Measurements from ENCODE around the gene AKR1B15.
A peak's percentile ranks its signal among the peaks of the same experiment; 100 is the strongest.
"Not testable (repeated sequence)": the region's sequence is repeated elsewhere in the genome, so short reads cannot be mapped to it uniquely, and the experiment has no call there.

AKR1B15 gene

DNA sequence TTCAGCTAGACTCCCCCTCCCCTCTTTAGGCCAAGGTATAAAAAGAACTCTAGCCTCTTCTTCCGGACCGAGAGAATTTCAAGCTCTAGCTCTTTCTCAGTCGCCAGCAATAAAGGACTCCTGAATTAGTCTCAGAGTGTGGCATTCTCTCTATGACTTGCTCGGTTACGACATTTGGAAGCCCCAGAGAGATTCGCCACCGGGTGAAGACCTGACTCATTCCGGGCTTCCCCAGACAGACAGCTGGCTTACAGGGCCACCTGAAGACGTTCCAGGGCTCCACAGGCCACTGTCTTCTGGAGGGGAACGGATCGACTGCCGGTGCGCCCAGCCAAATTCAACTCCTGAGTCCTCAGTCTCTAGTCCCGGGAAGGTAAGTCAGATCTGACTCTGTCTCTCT is at the start of gene AKR1B15:
Gene AKR1B15 (plus strand): TSS at position 234 of the 400 bp plus-strand sequence. CDS start 15,510 bp downstream, outside the sequence.
- no peak for DNase-seq

DNA sequence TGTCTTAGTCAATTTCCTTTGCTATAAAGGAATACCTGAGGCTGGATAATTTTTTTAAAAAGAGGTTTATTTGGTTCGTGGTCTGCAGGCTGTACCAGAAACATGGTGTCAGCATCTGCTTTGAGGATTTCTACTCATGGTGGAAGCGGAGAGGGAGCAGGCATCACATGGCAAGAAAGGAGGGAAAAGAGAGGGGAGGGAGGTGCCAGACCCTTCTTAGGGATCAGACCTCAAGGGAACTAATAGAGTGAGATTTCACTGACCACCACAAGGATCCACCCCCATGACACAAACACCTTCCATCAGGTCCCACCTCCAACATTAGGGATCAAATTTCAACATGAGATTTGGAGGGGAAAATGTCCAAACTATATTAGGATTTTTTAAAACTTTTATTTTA is 48.5 kb upstream of the AKR1B15 start:
- DNase-seq = no peak

DNA sequence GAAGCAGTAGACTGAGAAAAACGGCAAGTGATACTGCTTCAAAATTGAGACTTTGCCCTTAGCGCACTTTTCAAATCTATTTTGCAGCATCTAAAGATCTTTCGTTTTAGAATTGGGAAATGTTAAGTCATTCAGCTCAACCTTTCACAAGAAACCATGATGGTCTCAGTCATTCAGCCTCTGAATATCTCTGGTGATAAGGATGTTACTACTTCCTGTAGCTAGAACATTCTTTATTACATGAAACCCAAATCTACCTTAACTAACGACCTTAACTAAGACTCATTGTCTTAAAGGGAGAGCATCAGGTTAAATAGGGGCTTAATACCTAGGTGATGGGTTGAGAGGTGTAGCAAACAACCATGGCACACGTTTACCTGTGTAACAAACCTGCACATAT is 47.9 kb upstream of the AKR1B15 start:
- no peak for DNase-seq

DNA sequence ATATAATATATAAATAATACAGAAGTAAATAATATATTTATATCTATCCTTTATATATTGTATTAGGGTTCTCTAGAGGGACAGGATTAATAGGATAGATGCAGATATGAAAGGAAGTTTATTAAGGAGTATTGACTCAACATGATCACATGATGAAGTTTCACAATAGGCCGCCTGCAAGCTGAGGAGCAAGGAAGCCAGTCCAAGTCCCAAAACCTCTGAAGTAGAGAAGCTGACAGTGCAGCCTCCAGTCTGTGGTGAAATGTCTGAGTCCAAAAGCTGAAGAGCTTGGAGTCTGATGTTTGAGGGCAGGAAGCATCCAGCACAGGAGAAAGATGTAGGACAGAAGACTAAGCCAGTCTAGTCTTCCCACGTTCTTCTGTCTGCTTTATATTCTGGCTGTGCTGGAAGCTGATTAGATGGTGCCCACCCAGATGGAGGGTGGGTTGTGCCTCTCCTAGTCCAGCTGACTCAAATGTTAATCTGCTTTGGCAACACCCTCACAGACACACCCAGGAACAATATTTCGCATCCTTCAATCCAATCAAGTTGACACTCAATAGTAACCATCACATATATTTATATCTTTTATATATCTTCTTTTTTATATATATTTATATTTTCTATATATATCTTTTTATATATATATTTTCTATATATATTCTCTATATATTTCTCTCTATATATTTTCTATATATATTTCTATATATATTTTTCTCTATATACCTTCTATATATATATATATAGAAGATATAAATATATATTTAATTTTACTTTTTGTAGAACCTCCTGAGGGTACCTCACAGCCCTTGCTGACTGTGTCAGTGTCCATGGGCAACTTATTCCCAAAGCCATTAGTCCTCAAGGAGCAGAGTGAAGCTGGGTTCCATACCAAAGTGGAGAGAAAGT is 46.2 kb upstream of the AKR1B15 start:
- DNase-seq = no peak

DNA sequence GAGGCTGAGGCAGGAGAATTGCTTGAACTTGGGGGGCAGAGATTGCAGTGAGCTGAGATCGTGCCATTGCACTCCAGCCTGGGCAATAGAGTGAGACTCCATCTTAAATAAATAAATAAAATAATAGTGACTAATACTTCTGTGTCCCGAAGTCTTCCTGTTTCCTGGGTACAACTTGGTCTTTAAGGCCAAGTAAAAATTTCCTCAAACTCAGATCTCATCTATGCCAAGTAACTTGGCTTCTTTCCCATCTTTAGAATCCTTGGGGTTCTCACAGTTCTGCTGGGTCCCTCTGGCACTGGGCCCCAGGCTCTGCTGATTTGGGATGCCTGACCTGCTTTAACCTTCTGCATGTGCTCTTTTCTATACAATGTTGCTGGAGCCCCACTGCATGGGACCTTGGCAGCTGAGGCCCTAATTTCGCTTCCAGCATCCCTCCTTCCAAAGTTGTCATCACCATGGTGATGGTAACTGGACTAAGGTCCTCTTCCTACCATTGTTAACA is 44.2 kb upstream of the AKR1B15 start:
- no peak for DNase-seq

DNA sequence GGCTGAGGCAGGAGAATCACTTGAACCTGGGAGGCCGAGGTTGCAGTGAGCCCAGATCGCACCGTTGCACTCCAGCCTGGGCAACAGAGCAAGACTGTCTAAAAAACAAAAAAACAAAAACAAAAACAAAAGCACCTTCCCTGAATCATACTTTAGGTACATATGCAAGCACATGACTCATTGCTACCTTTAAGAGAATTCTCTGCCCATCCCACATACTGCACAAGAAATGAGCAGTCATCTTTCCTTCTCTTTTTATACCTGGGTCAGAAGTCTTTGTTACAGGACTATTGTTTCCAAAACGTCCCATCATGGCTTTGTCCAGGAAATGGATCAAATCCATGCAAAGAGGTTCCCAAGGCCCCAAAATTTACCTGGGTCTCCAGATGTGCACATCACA is 43.1 kb upstream of the AKR1B15 start:
- DNase-seq = no peak

DNA sequence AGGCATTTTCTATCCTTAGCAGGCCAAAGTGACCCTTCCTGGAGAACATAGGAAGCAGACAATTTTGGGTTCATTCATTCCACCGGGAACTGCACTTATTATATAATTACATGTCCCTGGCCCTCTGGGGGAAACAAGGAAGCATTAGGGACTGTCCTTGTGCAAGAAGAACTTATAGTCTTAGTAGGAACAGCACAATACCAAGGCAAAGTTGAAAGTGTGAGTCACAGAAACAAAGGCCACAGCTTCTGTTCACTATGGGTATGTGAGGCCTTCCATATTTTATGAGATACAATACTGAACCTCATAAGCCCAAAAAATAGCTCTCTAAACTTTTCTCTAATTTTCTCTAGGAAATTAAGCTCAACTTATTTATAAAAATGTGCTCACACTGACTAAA is 39.9 kb upstream of the AKR1B15 start:
- DNase-seq = no peak

DNA sequence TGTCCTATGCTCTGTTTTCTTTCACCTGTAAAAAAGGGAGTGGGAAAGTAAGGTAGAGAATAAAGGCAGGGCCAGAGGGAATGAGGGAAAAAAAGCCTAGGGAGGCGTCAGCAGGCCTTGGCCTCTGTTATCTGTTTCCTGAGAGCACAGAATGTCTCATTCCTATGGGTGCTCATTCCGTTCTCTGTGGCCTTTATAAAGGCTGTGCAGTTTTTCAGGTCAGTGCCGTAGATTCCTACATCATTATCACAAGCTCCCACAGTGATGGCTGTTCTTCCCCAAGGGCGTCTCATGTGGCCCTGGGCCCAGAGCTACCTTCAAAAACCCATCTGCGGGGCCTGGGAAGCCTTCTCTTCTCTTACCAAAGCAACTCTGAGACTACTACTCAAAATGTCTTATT is 38.3 kb upstream of the AKR1B15 start:
- DNase-seq = no peak

DNA sequence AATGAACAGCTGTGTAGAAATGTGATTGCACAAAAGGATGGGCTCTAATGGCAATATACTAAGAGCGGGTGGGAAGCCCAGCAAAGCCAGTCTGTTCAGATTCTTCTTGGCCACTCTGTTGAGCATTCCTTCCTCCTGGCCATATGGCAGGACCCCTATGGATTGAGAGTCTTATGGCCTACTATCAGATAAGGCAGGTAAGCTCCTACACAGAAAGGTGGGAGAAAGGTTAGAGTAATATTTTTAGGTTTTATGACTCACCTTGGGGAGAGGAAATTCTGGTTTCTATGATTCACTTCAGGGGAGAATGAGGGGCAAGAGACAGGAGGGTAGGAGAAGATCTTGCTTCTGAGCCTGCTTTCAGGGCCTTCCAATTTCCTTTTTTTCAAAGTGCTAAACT is 36.6 kb upstream of the AKR1B15 start:
- DNase-seq = no peak

DNA sequence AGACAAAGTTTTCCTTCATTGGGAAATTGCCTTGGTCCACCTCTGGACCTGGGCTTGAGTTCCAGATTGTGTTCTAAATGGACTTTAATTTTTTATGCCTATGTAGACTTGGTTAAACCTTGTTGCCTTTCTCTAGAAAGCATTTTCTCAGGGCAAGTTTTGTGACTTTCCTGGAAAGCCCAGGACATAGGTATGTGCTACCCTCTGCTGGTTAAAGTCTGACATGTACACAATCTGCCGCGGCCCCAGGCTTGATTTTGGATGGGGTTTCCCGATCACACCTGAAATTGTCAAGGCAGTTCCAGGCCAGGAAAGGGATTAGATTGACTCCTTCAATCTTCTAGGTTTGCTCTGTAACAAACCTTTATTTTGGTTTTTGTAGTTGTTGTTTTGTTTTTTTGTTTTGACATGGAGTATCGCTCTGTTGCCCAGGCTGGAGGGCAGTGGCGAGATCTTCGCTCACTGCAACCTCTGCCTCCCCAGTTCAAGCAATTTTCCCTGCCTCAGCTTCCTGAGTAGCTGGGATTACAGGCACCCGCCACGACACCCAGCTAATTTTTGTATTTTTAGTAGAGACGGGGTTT is 35.6 kb upstream of the AKR1B15 start:
- no peak for DNase-seq

DNA sequence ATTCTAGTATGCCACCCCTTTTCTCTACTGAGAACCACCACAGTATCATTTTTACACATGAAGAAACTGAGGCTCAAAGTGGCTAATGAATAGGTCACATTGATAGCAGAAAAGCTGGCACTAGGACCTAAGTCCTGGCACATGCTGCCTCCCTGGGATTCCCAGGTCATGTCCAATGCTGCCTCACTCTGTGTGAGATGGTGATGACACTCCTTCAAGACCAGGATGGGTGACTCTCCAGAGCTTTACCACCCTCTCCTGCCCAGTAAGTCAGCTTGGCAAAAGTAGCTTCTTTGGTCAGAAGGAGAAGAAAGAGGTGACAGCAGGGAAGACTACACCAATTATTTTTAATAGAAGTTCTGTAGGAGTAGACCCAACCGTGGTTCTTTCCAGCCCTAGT is 34.8 kb upstream of the AKR1B15 start:
- no peak for DNase-seq

DNA sequence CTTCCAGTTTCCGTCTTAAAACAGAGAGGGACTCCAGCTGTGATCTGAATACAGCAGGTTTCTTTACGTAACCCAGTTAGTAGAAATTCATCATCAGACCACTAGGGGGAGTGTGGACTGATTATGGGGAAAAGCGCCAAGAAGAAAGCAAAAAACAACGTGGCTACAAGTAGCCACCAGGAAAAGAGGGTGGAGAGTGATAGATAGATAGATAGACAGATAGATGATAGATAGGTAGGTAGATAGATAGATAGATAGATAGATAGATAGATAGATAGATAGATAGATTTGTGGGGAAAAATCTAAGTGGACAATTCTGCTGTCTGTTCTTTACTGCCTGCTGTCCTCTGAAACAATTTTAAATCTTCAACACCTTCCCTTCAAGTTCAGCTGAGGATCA is 34.2 kb upstream of the AKR1B15 start:
- DNase-seq = peak; percentile 4

DNA sequence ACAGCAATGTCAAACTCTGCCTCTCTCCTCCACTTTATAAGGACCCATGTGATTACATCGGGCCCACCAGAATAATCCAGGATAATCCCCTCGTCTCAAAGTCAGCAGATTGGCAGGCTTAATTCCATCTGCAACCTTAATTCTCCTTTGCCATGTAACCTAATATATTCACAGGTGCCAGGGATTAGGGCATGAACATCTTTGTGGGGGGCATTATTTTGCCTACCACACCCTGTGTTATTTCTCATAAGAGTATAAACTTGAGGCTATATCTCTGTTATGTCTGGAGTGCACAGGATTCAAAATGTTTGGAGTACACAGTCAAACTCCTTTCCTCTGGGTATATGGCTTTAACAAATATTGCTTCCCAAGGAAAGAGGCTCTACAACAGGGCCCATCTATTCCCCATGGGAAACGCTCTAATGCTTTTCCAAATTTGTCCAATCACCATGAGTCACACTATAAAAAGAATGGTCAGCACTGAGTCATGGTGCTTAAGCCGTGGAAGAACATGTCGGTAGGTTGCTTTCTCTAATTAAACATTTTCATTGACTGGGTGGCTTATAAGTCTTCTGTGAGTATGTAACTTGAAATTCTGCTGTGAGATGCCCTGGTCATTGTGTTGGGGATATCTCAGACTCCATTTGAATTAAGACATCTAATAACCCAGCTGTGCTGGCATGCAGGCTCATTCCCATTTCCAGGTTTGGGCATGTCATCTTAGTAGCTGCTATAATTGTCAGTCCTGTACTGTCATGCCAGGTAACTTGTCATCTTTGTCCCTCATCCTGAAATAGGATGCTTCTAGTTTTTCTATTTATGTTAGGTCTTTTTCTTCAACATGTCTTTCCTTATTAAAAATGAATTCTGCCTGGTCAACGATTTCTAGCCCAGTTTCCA is 33.1 kb upstream of the AKR1B15 start:
- DNase-seq = no peak

DNA sequence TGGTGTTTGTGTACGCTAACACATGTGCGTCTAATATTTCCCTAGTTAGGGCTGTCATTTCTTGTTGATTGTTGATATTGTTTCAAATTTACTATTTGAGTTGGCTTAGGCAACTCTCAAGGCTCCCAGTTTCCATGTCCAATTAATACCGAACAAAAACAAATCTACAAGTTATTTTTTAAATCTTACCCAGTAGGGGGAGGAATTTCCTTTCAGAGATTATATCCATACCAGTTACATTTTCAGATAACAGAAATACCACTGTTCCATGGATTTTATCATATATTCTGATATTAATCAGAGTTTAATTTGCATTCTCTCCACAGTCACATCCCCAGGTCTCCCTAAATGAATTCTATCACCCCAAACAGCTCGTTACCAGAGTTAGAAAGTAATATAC is 28.8 kb upstream of the AKR1B15 start:
- DNase-seq = no peak

DNA sequence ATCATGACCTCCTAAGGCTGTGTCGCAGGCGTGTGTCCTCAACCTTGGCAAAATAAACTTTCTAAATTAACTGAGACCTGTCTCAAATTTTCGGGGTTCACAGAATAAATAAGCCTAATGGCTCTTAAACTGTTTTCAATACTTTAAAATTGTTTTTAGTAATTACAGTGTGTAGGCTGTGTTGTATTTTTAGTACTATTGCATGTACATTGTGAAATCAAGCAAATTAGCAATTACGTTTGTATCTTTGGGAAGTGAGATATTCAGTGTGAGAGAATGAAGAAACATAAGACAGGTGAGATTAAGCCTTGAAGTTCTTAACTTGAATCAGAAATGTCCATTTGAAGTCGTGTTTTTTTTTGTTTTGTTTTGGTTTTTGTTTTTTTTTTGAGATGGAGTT is 26.3 kb upstream of the AKR1B15 start:
- DNase-seq = no peak

DNA sequence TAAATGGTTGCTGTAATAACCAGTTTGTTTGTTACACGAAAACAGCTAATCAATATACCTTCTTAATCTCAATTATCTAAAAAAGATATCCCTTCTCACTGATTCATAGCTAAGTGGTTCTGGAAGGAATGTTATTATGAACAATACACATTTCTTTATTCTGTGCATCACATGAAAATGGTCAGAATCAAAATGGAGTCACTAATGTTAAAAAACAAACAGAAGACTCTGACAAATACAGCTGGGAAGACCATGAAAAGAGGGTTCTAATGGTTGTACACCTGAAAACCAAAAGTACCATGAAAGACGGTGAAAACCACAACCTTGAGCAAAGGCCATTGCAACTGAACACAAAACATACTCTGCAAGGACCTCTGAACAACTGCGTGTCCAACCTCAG is 23.5 kb upstream of the AKR1B15 start:
- not testable (repeated sequence) for DNase-seq

DNA sequence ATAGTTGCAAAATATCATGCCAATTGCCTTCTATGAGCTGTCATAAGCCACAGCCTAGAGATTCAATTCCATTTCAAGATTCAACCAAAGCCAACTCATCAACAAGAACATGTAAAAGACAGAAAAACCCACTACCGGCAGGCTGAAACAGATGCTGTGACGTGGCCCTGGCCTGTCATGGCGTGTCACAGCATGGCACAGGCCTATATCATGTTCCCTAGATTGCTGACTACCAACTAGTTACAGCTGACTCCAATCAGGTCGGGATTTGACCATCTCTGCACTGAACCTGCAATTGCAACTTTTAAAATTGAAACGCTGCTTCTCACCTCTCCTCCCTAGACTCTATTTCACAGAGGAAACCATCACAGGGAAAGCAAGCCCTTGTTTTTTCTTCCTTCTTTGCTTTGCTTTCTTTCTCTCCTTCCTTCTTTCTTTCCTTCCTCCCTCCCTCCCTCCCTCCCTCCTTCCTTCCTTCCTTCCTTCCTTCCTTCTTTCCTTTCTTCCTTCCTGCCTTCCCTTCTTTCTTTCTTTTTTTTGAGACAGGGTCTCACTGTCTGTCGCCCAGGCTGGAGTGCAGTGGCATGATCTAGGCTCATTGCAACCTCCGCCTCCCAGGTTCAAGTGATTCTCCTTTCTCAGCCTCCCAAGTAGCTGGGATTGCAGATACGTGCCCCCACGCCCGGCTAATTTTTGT is 22.2 kb upstream of the AKR1B15 start:
- not testable (repeated sequence) for DNase-seq

DNA sequence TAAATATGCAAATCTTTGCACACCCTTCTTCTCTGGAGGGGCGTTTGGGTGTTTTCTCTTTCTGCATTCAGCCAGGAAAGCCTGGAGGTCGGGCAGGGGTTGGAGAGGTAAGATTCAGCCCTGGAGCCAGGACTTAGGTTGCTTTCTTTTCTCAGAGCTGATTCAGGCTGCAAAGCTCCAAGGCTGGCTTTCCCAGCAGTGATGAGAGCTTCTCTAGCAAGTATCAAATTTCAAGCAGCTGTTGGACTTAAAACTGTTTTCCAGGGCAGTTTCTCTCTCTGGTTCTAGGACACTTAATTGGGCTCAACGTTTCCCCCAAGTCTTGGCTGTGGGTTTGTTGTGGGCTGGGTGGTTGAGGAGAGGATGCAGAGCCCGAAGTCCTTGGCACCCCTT is 20.9 kb upstream of the AKR1B15 start:
- DNase-seq = no peak

DNA sequence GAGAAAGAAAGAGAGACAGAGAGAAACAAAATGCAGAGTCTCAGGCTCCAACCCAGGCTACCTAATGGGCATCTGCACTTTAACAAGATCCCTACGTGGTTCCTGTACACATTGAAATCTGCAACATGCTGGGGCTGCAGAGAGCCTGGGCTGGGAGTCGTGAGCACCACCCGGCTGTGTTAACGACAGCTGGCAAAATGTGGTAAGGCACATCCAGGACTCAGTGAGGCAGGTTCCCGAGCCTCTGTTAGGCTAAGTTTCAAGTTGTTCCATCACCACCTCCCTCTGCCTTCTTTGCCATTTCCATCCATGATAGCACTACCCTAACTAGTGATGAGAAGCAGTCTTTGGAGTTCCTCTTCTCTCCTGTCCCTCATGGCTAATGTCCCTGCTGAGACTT is 20.2 kb upstream of the AKR1B15 start:
- no peak for DNase-seq

DNA sequence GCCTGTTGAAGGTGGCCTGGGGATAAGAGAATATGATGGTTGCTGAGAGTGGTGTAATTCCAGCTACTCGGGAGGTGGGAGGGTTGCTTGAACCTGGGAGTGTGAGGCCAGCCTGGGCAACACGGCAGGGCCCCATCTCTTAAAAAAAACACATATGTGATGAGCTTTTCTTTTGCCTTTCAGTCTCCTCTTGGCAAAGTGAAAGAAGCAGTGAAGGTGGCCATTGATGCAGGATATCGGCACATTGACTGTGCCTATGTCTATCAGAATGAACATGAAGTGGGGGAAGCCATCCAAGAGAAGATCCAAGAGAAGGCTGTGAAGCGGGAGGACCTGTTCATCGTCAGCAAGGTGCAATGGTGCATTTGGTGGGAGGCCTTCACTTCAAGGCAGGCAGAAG is 18.4 kb upstream of the AKR1B15 start:
- DNase-seq = no peak

DNA sequence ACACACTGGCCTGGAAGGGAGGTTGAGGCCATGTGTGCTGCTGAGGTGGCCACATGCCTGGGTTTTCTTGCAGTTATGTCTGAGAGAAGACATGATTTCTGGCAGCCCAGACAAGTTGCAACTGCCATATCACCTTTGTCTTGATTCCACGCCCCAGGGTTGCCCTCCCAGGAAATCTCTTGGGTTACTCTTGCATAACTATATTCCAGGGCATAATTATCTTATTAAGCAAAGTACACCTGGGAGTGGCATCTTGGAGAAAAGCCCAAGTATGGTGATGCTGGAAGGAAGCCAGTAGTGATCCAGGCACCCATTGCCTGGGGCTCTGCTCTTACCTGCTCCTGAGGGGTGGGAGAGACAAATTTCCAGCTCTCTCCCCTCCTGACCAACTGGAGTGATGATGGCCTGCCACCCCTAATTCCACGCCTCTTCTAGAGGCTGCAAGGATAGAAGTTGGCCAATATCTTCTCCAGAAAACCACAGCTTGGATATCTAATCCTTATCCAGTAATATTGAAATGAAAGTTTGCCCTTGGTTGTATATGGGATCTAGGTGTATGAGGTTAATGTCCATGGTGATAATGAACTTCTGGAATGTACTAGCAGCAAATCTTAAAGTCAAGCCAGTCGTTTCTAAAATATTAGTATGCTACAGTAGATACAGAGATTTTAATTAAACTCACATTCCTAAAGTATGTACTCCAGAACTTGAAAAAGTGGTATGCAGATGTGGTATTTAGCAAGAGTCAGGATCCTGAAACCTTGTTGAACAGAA is 16.5 kb upstream of the AKR1B15 start:
- DNase-seq = no peak

DNA sequence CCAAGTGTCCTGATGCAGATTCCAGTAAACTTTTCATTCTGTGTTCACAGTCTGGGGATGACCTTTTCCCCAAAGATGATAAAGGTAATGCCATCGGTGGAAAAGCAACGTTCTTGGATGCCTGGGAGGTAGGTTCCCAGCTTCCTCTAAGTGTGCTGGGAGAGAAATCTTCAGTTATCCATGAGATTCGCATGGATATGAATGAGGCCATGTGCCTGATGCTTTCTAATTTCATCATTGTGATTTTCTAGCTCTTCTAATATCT is 16.0 kb upstream of the AKR1B15 start:
- no peak for DNase-seq

All from activated T-cell treated with anti-CD3 and anti-CD28 coated beads for 4 hours (primary cell).